ENCODE results near the gene ERI3. TPM values are rescaled to one million over a fixed set of nuclear protein-coding genes. Genes with fewer than 3 reads are reported as not detected.
A peak's percentile ranks its signal among the peaks of the same experiment; 100 is the strongest.

Gene ERI3
- total RNA-seq, 2 experiments from 2014 or later: 35.7 to 37.0 TPM

GRCh38 chr1:44229435-44230167 is 125.5 kb downstream of the ERI3 start:
- H3K27ac Mint-ChIP-seq: no peak overlapping the region
- no peak overlapping the region for H3K4me3 Mint-ChIP-seq
- intact Hi-C loops (cut with micrococcal nuclease): no loop called here
- ChIA-PET CTCF (no interaction called here), POLR2A (no interaction called here)
- peaks cover 2% of the 10 kb centered on the region for H3K9me3 Mint-ChIP-seq
- peaks cover 7% of the 10 kb centered on the region for H3K36me3 Mint-ChIP-seq
- H3K4me1 Mint-ChIP-seq (ENCODE audit: low read depth): no peaks in the 10 kb centered on the region
- DNase-seq: no peak
- H3K27me3 Mint-ChIP-seq: no peaks in the 10 kb centered on the region

- Mint-ChIP-seq H3K27me3 (no peaks in the 10 kb centered on the region), H3K27ac (no peak overlapping the region)
- POLR2A ChIA-PET: no interaction called here
These were observed 126.8 kb downstream of the ERI3 start for GRCh38 chr1:44228218-44228617.

GRCh38 chr1:44227211-44227610 is 127.8 kb downstream of the ERI3 start:
- Mint-ChIP-seq H3K36me3 (peaks cover 1% of the 10 kb centered on the region), H3K4me1 (ENCODE audit: low read depth) (peaks cover 3% of the 10 kb centered on the region), H3K27me3 (no peaks in the 10 kb centered on the region), H3K9me3 (peaks cover 2% of the 10 kb centered on the region), H3K27ac (no peak overlapping the region), H3K4me3 (no peak overlapping the region)
- intact Hi-C loops (cut with micrococcal nuclease): no loop called here
- DNase-seq: no peak
- ChIA-PET POLR2A (no interaction called here), CTCF (interaction anchor here (1.2 to 1.7 kb wide), 2 partner anchors 9 to 10 kb away, joined by 5 to 10 read pairs; no protein-coding TSS in a partner anchor)

More at GRCh38 chr1:44228218-44228617, 126.8 kb downstream of the ERI3 start:
- Mint-ChIP-seq H3K4me3 (no peak overlapping the region), H3K4me1 (ENCODE audit: low read depth) (peaks cover 3% of the 10 kb centered on the region), H3K9me3 (peaks cover 2% of the 10 kb centered on the region), H3K36me3 (peaks cover 4% of the 10 kb centered on the region)
- DNase-seq: no peak
- intact Hi-C loops (cut with micrococcal nuclease): no loop called here
- CTCF ChIA-PET: interaction anchor here (1.7 kb wide), 1 partner anchor 10 kb away, joined by 10 read pairs; no protein-coding TSS in a partner anchor

GRCh38 chr1:44225761-44226160 is 129.3 kb downstream of the ERI3 start:
- ChIA-PET CTCF (interaction anchor here (1.0 kb wide), 1 partner anchor 8 kb away, joined by 5 read pairs; no protein-coding TSS in a partner anchor), POLR2A (interaction anchor here (0.6 kb wide), 1 partner anchor 948 kb away, joined by 3 read pairs; no protein-coding TSS in a partner anchor)
- Mint-ChIP-seq H3K36me3 (peaks cover 5% of the 10 kb centered on the region), H3K27me3 (no peaks in the 10 kb centered on the region), H3K27ac (no peak overlapping the region), H3K9me3 (peaks cover 2% of the 10 kb centered on the region), H3K4me3 (no peak overlapping the region), H3K4me1 (ENCODE audit: low read depth) (peaks cover 3% of the 10 kb centered on the region)
- DNase-seq: no peak
- intact Hi-C loops (cut with micrococcal nuclease): no loop called here

GRCh38 chr1:44223187-44223610 is 131.9 kb downstream of the ERI3 start:
- Mint-ChIP-seq H3K27ac (no peak overlapping the region), H3K9me3 (peaks cover 2% of the 10 kb centered on the region)
- POLR2A ChIA-PET: no interaction called here

GRCh38 chr1:44222397-44223186 is 132.5 kb downstream of the ERI3 start:
- Mint-ChIP-seq H3K27ac (no peak overlapping the region), H3K27me3 (no peaks in the 10 kb centered on the region)
- CTCF ChIA-PET: no interaction called here

More at GRCh38 chr1:44223187-44223610, 131.9 kb downstream of the ERI3 start:
- H3K36me3 Mint-ChIP-seq: peaks cover 17% of the 10 kb centered on the region
- intact Hi-C loops (cut with micrococcal nuclease): no loop called here
- no peak for DNase-seq
- H3K4me3 Mint-ChIP-seq: no peak overlapping the region
- H3K4me1 Mint-ChIP-seq (ENCODE audit: low read depth): peaks cover 3% of the 10 kb centered on the region
- H3K27me3 Mint-ChIP-seq: no peaks in the 10 kb centered on the region
- CTCF ChIA-PET: no interaction called here

GRCh38 chr1:44221769-44222168 is 133.3 kb downstream of the ERI3 start:
- intact Hi-C loops (cut with micrococcal nuclease): no loop called here
- DNase-seq: no peak
- ChIA-PET CTCF (no interaction called here), POLR2A (no interaction called here)
- Mint-ChIP-seq H3K36me3 (peaks cover 17% of the 10 kb centered on the region), H3K4me3 (no peak overlapping the region), H3K4me1 (ENCODE audit: low read depth) (peaks cover 9% of the 10 kb centered on the region), H3K27me3 (no peaks in the 10 kb centered on the region), H3K27ac (no peak overlapping the region), H3K9me3 (no peaks in the 10 kb centered on the region)

More at GRCh38 chr1:44222397-44223186, 132.5 kb downstream of the ERI3 start:
- no peak for DNase-seq
- POLR2A ChIA-PET: no interaction called here
- Mint-ChIP-seq H3K4me3 (no peak overlapping the region), H3K36me3 (peaks cover 17% of the 10 kb centered on the region), H3K4me1 (ENCODE audit: low read depth) (peaks cover 4% of the 10 kb centered on the region), H3K9me3 (peaks cover 2% of the 10 kb centered on the region)
- intact Hi-C loops (cut with micrococcal nuclease): no loop called here

- Mint-ChIP-seq H3K4me3 (no peak overlapping the region), H3K9me3 (no peaks in the 10 kb centered on the region), H3K36me3 (peaks cover 19% of the 10 kb centered on the region), H3K27me3 (no peaks in the 10 kb centered on the region), H3K27ac (no peak overlapping the region), H3K4me1 (ENCODE audit: low read depth) (peaks cover 9% of the 10 kb centered on the region)
- ChIA-PET POLR2A (no interaction called here), CTCF (no interaction called here)
- no peak for DNase-seq
- intact Hi-C loops (cut with micrococcal nuclease): no loop called here
These were observed 134.3 kb downstream of the ERI3 start for GRCh38 chr1:44220755-44221154.

- H3K4me3 Mint-ChIP-seq: no peak overlapping the region
- intact Hi-C loops (cut with micrococcal nuclease): no loop called here
- no peaks in the 10 kb centered on the region for H3K27me3 Mint-ChIP-seq
These were observed 134.9 kb downstream of the ERI3 start for GRCh38 chr1:44220001-44220751.

GRCh38 chr1:44219301-44219626 is 135.8 kb downstream of the ERI3 start:
- POLR2A ChIA-PET: no interaction called here

More at GRCh38 chr1:44220001-44220751, 134.9 kb downstream of the ERI3 start:
- Mint-ChIP-seq H3K4me1 (ENCODE audit: low read depth) (peaks cover 12% of the 10 kb centered on the region), H3K27ac (no peak overlapping the region), H3K36me3 (peaks cover 24% of the 10 kb centered on the region), H3K9me3 (no peaks in the 10 kb centered on the region)
- DNase-seq: no peak
- ChIA-PET POLR2A (no interaction called here), CTCF (interaction anchor here (1.1 to 1.9 kb wide), 2 partner anchors 13 to 94 kb away, joined by 3 to 7 read pairs; no protein-coding TSS in a partner anchor)

GRCh38 chr1:44218503-44219300 is 136.4 kb downstream of the ERI3 start:
- Mint-ChIP-seq H3K27me3 (no peaks in the 10 kb centered on the region), H3K4me3 (no peak overlapping the region), H3K4me1 (ENCODE audit: low read depth) (peaks cover 25% of the 10 kb centered on the region), H3K27ac (peak overlapping the region; percentile 36), H3K9me3 (no peaks in the 10 kb centered on the region), H3K36me3 (peaks cover 26% of the 10 kb centered on the region)
- no peak for DNase-seq
- ChIA-PET POLR2A (no interaction called here), CTCF (interaction anchor here (0.6 to 4.6 kb wide), 14 partner anchors 9 to 377 kb away, joined by 3 to 52 read pairs (median 4); no protein-coding TSS in a partner anchor)
- intact Hi-C loops (cut with micrococcal nuclease): no loop called here

More at GRCh38 chr1:44219301-44219626, 135.8 kb downstream of the ERI3 start:
- H3K4me1 Mint-ChIP-seq (ENCODE audit: low read depth): peaks cover 20% of the 10 kb centered on the region
- H3K36me3 Mint-ChIP-seq: peaks cover 26% of the 10 kb centered on the region
- intact Hi-C loops (cut with micrococcal nuclease): no loop called here
- CTCF ChIA-PET: interaction anchor here (1.0 to 4.6 kb wide), 5 partner anchors 14 to 376 kb away, joined by 3 to 52 read pairs (median 7); no protein-coding TSS in a partner anchor
- H3K27ac Mint-ChIP-seq: no peak overlapping the region
- no peak overlapping the region for H3K4me3 Mint-ChIP-seq
- DNase-seq: no peak
- H3K27me3 Mint-ChIP-seq: no peaks in the 10 kb centered on the region
- no peaks in the 10 kb centered on the region for H3K9me3 Mint-ChIP-seq
